ENCODE data around the gene MNAT1. TPM values are rescaled to one million over a fixed set of nuclear protein-coding genes. Genes with fewer than 3 reads are reported as not detected.

The MNAT1 gene
- total and polyA plus RNA-seq, 9 of the 15 experiments (the other 6 are each of a cell fraction or from before 2014, with no cell fraction given): 37.8 to 83.3 (median 60.4) TPM

DNA sequence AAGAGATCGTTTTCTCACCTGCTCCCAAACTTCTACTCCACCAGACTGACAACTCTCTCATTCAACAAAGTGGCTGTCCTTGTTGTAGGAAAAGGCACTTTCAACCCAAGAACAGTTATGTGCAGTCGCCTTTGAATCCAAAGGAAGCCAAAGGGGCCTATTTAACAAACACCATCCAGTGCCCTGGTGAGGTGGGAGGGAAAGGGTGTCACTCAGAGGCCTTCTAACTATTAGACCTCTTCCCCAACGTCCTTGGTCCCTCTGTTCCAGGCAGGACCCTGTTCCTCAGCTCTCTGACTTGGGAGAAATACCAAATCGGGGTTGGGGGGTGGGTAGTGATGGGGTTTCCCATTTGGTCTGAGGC, 13.6 kb upstream of the MNAT1 start:
- intact Hi-C loops (cut with micrococcal nuclease): loop anchor here (5.0 kb wide), 2 partner anchors 266 to 306 kb away; no protein-coding TSS in a partner anchor
- WGBS (ENCODE audit: insufficient coverage, low coverage, missing lambda C conversion rate): 58% methylated on average over 2 of the region's 4 CpGs
- Histone ChIP-seq H3K9me1 (ENCODE audit: control insufficient read depth, insufficient read depth, low read length) (no peaks in the 10 kb centered on the region), H3K4me1 (replicated peaks in 1 of 2; ENCODE audit: control insufficient read depth in 2 of 2, insufficient read depth in 2 of 2, low read length in 2 of 2) (peaks cover 3 to 27% of the 10 kb centered on the region in 2 experiments; a peak in 4 of 5 replicates), H3K4me2 (ENCODE audit: insufficient read depth, low read length) (no peak overlapping the region), H3K27ac (ENCODE audit: extremely low read depth, low read depth, low read length) (no peak overlapping the region), H3K36me3 (ENCODE audit: control insufficient read depth, insufficient read depth, low read length) (peaks cover 40% of the 10 kb centered on the region), H3K27me3 (ENCODE audit: control insufficient read depth in 2 of 2, insufficient read depth in 2 of 2, low read length in 2 of 2) (no peaks in the 10 kb centered on the region), H3K79me2 (ENCODE audit: control insufficient read depth, insufficient read depth, low read length) (peaks cover 48% of the 10 kb centered on the region), H3K9ac (ENCODE audit: insufficient read depth in 1 of 2, low read depth in 2 of 2, low read length in 2 of 2) (no peak overlapping the region), H3K4me3 (no peak overlapping the region), H4K20me1 (replicated peaks; ENCODE audit: control insufficient read depth, insufficient read depth, low read length) (0 out of 2 replicates have a peak, but pooled peaks cover 4% of the 10 kb centered on the region), H3K9me3 (replicated peaks; ENCODE audit: control insufficient read depth, insufficient read depth, low read depth, low read length) (no peaks in the 10 kb centered on the region), H2AFZ (ENCODE audit: low read depth, low read length) (no peak overlapping the region)
- ATAC-seq: no peak
- POLR2A ChIA-PET: interaction anchor here (0.8 kb wide), 1 partner anchor 117 kb away, joined by 4 read pairs; no protein-coding TSS in a partner anchor
- no peak for FAIRE-seq
- BruUV-seq (replicated peaks): no TSS peak
- in situ Hi-C loops (cut with MboI): no loop called here
- CTCF ChIA-PET (ENCODE audit: low intra/inter-chr PET ratio): no interaction called here
- DNase-seq (ENCODE audit: extremely low read depth in 1 of 4, low spot score in 3 of 4): no peak
- TF ChIP-seq DACH1 (IDR thresholded peaks at IDR 0.05; ENCODE audit: partially characterized antibody) (no peak), ZFX (CRISPR knock-in tag; IDR thresholded peaks at IDR 0.05) (no peak), ZNF253 (CRISPR knock-in tag; conservative IDR thresholded peaks at IDR 0.05) (no peak), GTF2A2 (tag; IDR thresholded peaks at IDR 0.05) (no peak), HDAC1 (IDR thresholded peaks at IDR 0.05) (no peak), GTF3C2 (IDR thresholded peaks at IDR 0.05; ENCODE audit: borderline replicate concordance, extremely low read depth, insufficient read length) (no peak), MTA3 (IDR thresholded peaks at IDR 0.05; ENCODE audit: borderline replicate concordance) (no peak), JUND (IDR thresholded peaks at IDR 0.05; ENCODE audit: borderline replicate concordance, low read depth, low read length) (no peak), JUND (tag; IDR thresholded peaks at IDR 0.05; ENCODE audit: borderline replicate concordance, low read depth, low read length) (no peak), HMG20B (CRISPR knock-in tag; IDR thresholded peaks at IDR 0.05) (no peak), ZNF785 (CRISPR knock-in tag; IDR thresholded peaks at IDR 0.05) (no peak), HDAC3 (IDR thresholded peaks at IDR 0.05; ENCODE audit: borderline replicate concordance, partially characterized antibody) (no peak), FOXA3 (CRISPR knock-in tag; conservative IDR thresholded peaks at IDR 0.05 in 1 of 2, IDR thresholded peaks at IDR 0.05 in 1 of 2) (no peak)

All from K562 (cell line).